HG02981 (cell line): Measurements from ENCODE around the gene PKD1.

Source experiments
- ATAC-seq: cut with Tn5 transposase; IDR thresholded peaks from one replicate; pipeline ENCODE4 v1.9.1; 2021; ENCODE audit warnings: mild to moderate bottlenecking, moderate library complexity; ENCODE audit not compliant: unreplicated experiment

The PKD1 gene

DNA sequence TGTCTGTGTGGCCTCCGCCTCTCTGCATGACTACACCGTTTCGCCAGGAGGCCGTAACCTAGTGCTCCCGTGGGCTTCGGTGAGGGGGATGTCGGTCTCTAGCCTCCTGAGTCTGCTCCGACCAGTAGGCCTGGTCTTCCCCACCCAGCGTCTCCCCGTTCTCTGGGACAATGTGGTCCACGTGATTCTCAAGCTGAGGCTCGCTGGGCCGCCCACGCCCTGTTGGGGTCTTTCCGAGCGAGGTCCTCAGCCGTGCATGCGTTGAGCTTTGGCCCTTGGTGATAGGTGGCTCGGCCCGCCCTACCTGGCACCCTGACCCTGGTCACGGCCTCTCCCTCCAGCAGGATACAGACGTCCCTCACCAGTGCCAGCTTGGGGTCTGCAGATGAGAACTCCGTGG is 57.0 kb downstream of the PKD1 start:
- no peak for ATAC-seq

DNA sequence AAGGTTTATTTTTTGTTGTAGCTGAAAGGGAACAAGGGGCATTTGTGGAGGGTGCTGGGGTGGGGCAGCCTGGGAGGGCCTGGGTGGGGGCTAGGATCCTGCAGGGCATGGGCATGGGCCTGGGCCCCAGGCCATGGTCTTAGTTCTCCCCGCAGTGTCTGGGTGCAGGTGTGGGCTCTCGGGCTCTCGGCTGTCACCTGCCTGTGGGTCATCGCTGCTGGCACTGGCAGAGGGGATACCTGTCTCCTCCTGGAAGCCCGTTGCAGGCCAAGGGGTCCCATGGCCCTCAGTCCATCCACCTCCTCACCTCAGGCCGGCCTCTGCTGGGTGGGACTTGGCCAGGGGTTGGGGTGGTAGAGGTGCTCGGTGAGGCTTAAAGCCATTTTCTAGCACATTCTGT is 57.6 kb downstream of the PKD1 start:
- no peak for ATAC-seq

DNA sequence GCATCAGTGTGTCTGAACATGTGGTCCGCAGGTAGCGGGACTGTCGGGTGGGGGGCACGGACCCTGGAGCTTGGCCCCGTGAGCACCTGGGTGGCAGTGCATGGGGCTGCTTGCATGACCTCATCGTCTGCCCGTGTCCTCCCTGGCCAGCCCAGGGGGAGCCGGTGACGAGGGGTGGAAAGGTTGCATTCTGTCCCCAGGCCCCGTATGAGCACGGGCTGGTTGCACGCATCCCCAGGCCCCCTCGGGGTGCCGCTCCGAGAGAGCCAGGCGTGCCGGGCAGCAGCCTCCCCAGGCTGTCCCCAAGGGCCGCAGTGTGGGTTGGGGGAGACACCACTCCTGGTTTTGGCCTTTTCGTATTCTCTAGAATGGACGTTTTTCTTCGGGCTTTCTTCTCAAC is 58.0 kb downstream of the PKD1 start:
- no peak for ATAC-seq

DNA sequence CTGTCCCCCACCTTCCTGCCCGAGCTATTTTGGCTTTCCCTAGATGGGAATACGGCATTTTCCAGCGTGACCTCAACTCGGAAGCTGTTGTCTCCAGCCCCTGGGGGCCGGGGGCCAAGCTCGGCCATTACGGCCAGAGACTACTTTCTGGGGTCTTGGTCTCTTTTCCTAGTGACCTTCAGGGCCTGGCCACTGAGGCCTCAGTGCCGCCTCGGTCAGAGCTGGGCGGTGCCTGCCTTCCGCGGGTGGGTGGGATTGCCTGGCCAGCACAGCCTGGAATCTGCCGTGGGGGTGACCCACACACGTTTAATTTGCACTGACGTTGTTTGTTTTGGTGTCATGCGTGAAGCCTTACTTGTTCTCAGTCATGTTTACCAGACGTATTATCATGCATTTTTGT is 58.7 kb downstream of the PKD1 start:
- ATAC-seq: no peak

DNA sequence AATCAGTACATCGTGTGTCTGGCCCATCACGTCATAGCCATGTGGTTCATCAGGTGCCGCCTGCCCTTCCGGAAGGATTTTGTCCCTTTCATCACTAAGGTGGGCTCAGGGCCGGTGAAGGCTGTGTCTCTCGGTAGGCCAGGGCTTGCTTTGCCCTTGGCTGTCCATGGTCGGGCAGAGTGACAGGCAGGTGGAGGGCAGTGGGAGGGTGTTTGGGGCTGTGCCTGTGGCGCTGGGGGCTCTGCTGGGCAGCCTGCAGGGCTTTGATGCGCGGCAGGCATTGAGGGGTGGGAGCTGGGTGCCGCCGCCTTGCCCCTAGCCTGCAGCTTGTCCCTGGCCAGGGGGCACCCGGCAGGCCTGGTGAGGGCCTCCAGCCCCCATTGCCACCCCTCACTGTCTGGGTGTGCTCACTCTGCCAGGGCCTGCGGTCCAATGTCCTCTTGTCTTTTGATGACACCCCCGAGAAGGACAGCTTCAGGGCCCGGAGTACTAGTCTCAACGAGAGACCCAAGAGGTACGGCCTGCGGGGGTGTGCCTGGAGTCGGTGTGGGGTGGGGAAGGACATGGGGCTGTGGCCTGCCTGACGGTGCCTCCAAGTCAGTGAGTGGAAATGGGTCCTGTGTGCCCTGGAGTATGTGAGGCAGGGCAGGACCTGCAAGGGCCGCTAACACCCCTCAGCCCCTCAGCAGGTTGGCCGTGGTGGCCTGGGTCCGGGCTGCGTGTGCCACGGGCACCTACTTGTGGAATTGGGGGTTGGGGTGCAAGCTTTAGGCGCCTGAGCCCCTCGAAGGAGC is 59.4 kb downstream of the PKD1 start:
- no peak for ATAC-seq

DNA sequence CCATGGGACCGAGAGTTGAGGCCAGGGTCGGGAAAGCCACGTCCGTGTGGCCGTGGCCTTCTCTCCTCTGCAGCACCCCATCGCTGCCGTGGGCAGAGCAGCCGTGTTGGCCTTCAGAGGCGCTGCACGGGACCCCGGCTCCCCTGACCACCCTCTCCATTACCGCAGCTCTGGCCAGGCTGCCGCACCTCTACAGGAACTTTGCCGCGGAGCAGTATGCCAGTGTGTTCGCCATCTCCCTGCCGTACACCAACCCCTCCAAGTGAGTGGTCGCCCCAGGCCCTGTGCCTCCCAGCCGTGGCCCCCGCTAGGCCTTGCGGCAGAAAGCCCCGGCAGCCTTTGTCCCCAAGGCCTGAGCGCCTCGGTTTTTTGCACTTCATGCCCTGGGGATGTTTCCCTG is 60.1 kb downstream of the PKD1 start:
- ATAC-seq: no peak

DNA sequence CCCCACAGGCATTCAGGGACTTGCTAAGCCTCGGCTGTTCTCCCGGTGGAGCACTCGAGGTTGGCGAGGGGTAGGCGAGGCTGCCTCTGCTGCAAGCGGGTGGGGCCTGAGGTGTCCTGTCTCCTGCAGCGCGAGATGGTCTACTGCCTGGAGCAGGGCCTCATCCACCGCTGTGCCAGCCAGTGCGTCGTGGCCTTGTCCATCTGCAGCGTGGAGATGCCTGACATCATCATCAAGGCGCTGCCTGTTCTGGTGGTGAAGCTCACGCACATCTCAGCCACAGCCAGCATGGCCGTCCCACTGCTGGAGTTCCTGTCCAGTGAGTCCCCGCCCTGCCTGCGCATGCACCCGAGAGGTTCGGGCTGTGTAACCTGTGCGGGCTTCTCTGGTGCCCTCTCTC is 61.6 kb downstream of the PKD1 start:
- ATAC-seq: no peak

DNA sequence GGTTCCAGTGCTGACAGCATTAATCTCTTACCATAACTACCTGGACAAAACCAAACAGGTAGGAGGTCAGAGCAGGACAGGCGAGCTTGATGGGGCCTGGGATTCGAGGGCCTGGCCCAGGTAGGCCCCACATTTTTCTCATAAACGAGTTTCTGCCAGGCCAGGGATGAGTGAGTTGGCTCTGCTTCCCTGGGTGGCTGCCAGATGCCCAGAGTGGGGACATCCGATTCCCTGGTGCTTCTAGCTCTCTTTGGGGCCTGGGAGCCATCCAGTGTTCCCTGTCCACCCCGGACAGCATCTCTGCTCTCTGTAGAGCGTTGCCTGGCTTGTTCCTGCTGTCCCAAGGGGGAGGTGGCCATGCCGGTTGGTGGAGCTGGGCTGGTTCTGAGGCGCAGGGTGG is 62.8 kb downstream of the PKD1 start:
- no peak for ATAC-seq

DNA sequence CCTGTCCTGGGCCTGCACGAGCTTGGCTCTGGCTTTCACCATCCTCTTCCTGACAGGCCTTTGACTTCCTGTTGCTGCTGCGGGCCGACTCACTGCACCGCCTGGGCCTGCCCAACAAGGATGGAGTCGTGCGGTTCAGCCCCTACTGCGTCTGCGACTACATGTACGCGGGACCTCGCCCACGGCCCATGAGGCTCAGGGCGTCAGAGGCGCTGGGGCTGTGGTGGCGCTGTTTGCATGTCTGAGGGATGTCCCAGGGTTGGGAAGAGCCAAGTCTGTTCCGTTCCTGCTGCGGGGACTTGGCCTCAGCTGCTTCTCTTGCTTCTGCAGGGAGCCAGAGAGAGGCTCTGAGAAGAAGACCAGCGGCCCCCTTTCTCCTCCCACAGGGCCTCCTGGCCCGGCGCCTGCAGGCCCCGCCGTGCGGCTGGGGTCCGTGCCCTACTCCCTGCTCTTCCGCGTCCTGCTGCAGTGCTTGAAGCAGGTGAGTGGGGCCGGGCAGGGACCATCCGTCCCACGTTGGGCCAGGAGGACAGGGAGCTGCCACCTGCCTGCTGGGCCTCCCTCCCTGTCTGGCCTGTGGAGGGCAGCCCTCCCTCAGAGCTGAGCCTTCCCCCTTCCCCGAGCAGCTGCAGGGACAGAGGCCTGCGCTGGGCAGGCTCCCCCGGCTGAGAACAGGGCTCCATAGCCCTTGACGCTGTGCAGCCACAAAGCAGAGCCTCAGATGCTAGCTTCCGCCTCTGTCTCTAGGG is 64.1 kb downstream of the PKD1 start:
- no peak for ATAC-seq

DNA sequence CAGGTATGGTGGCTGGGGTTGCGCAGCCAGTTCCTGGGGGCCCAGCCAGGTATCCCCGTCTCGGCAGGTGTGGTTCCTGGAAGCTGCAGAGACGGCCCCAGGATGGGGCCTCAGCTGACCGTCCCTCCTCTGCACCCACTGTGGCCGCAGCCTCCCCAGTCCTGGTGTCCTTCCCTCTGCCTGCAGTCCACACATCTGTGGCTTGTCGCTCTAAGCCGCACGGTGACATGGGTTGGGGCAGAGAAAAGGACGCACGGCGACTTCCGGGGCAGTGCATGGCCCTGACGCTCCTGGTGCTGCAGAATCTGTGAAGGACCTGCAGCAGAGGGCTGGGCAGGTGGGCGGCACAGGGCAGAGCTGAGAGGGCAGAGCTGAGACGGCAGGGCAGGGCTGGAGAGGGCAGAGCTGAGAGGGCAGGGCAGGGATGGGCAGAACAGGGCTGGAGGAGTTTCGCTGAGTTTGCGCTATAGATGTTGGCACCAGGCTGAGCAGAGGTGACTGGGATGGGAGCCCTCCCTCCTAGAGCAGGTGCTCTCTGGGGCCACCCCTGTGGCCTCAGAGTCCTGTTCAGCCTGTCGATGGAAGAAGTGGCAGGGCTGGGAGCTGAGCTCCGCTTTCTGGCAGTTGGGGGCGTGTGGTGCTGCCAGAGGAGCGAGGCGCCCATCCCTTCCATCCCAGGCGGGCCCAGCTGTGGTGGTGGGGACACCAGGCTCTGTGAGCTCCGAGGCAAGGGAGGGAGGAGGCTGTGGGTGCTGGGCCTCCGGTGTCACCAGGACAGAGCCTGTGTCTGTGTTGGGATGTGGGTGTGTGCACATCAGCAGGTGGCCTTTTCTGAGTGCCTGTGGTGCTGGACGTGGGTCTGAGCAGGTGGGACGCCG is 64.9 kb downstream of the PKD1 start:
- ATAC-seq: no peak

DNA sequence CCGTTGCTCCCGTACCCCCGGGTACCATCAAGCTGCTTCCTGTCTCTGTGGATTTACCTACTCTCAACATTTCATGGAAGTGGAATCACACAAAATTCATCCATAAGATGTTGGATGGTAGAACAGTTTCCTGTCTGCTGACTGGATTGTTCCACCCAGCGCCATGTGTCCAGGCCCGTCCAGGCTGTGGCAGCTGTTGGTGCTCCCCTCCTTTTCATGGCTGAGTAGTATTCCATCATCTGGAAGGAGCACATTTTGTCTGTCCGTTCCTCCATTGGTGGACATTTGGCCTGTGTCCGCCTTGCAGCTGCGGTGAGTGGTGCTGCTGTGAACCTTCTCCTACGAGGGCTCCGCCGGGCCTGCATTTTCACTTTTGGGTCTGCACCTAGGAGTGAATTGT is 69.6 kb downstream of the PKD1 start:
- no peak for ATAC-seq

DNA sequence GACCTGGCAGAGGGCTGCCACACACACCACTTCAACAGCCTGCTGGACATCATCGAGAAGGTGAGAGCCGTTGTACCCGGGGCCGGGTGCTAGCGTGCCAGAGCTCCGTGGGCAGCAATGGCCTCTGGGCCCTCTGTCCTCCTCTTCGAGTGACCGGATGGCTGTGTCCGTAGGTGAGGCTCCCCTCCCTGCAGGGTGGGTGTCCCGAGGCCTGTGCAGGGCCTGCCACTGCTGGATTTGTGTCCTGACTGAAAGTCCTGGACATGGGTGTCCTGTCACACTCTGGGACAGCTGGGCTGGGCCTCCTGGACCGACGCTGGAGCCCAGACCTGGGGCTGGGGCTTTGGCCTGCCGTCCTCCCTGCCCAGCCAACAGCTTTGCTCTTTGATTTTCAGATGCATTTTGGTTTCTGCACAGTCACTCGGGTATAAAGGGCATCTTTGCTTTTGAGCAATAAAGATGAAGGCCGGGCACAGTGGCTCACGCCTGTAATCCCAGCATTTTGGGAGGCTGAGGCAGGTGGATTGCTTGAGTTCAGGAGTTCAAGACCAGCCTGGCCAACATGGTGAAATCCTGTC is 71.2 kb downstream of the PKD1 start:
- ATAC-seq: no peak

DNA sequence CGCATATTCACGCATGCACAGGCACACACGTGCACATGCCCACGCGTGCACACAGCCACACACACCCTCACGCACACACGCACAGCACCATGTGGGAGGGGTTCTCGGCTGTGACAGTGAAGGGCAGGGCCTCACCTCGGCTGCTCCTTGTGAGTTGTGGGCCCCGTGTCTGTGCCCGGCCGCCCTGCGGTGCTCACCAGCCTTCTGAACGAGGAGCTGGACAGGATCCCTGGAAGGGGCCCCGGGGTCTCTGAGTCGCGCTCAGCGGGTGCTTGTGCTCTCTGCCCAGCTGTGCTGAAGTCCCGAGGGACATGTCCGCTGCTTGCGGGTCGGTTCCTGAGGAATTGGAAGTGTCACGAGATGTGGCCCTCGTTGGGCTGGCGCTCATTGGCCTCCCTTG is 71.8 kb downstream of the PKD1 start:
- ATAC-seq: no peak

DNA sequence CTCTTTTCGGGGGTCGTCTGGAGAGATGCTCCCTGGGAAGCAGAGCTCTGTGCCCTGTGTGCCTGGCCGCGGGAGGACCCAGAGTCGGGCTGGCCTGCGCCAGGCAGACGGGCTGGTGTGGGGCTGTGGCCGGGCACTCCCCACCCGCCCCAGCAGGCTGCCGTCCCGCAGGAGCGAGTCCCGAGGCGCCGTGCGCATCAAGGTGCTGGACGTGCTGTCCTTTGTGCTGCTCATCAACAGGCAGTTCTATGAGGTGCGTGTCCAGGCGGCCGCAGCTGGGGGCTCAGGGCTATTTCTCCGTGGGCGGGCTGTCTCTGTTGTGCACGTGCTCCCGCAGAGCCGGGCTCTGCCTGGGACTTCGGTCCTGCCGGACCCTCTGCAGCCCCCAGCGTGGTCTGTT is 72.9 kb downstream of the PKD1 start:
- ATAC-seq: no peak

DNA sequence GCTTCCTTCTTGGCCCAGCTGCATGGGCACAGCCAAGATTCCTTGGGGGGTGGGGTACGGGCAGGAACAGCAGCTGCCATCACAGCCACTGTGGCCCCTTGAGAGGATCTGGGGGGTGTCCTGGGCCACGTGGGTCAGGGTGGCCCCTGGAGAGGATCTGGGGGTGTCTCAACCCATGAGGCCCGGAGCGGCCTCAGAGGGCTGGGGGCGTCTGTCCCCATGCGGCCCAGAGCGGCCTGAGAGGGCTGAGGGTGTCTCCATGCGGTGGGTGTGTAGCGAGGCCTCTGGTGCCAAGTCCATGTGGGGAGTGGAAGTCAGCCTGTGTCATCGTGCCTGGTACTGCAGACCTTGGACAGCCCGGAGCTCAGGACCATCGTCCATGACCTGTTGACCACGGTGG is 74.2 kb downstream of the PKD1 start:
- no peak for ATAC-seq

DNA sequence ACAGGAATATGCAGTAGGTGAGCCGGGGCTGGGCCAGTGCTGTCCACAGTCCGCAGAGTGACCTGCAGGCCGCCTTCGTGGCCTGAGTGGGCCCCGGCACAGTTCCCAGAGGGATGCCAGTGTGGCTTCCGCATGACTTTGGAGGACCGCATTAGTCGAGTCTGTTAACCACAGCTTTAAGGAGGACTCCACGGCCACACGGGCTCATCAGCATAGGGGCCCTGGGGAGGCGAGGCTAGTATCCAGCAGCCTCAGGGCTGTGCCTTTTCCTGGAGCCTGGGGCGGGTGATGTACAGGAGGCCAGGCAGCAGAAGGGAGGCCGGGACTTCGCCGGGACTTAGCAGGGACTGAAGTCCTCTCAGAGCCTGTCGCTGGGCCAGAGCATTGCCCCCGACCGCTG is 74.7 kb downstream of the PKD1 start:
- ATAC-seq: no peak

DNA sequence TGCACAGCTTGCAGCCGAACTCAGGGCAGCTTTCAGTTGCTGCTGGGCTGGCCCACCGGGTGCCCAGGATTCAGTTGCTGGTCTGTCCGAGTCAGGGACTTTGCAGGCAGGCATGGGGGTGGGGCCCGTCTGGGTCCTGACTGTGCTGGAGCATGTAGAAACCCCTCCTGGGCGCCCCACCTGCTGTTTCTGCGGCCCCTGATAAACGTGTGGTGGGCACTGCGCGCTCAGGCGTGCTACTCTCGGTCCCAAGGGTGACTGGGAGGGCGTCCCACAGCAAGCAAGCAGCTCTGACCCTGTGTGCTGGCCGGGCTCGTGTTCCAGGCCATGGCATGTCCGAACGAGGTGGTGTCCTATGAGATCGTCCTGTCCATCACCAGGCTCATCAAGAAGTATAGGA is 75.4 kb downstream of the PKD1 start:
- no peak for ATAC-seq

DNA sequence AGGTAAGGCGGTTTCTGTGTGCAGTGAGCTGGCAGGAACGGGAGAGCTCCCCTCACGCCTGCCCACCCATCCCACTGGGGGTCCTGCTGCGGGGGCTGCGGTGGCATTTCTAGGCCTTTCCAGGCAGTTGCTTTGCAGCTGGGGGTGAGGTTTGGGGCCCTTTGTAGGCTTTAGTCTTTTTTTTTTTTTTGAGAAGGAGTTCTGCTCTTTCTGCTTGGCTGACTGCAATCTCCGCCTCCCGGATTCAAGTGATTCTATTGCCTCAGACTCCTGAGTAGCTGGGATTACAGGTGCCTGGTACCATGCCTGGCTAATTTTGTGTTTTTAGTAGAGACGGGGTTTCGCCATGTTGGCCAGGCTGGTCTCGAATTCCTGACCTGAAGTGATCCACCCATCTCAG is 76.8 kb downstream of the PKD1 start:
- ATAC-seq: no peak

DNA sequence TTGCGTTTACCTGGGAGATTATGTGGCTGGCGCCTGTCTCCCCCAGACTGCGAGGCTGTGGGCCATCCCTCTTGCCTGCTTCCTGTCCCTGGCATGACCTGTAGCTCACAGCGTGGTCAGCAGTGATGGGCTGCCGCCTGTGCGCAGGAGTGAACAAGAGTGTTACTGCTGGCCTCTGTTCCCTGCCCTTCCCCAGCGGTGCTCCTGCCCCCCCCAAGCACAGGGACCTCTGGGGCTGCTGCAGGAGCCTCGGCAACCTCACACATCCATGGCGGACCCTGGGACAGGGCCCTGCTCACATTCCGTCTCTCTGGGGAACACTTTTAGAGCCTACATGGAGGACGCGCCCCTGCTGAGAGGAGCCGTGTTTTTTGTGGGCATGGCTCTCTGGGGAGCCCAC is 77.3 kb downstream of the PKD1 start:
- no peak for ATAC-seq

DNA sequence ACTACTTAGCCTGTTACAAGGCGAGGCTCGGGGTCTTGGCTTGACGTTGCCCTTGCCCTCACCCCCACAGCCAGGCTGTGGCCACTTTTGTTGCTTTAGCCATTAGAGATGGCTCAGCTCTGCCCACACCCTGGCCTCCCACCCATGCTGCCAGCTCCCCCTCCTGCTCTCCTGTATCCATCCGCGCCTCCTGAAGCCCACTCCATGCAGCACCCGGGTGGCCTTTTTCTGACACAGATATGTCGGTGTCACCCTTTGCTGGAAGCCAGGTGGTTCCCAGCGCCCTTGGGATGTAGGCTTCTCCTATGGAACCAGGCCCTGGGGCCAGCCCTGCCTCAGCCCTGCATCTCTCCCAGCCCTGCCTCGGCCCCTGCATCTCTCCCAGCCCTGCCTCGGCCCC is 78.3 kb downstream of the PKD1 start:
- no peak for ATAC-seq

DNA sequence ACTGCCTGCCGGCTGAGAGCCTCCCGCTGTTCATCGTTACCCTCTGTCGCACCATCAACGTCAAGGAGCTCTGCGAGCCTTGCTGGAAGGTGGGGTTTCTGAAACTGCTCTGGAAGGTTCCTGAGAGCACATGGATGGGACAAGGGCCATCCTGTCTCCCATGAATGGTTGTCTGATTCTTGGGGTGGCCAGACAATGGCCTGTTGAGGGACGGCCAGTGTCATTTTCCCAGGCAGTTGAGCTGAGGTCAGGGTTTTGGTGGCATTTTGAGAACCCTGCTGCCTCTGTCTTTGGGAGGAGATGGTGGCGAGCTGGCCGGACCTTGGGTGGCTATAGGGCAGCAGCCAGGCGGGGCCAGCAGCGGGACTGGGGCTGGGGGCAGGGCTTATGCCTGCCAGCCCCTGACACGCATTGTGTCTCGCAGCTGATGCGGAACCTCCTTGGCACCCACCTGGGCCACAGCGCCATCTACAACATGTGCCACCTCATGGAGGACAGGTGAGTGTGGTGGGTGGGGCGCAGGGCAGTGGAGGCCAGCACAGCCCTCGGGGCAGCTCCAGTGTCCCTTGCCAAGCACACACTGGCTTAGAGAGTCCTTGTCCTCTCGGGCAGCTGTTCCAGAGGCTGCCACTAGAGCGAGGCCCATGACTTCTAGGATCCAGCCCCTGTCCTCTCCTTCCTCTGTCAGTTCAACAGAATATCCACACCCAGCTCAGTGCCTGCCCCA is 78.9 kb downstream of the PKD1 start:
- no peak for ATAC-seq
